H1 (cell line): ENCODE data around the gene UBE2B. TPM values are rescaled to one million over a fixed set of nuclear protein-coding genes. Genes with fewer than 3 reads are reported as not detected.

Experiments used
- CHD7 ChIP-seq: fragments of 300-600 bp; sonication (generic); IDR thresholded peaks from 2 replicates; pipeline ENCODE4 v1.7.1; 2012; ENCODE audit warnings: low read length, moderate library complexity, mild to moderate bottlenecking, inconsistent platforms; ENCODE audit not compliant: insufficient replicate concordance
- CREB1 ChIP-seq: IDR thresholded peaks from 2 replicates; pipeline ENCODE4 v1.6.1; 2012; ENCODE audit warnings: inconsistent platforms
- FOSL1 ChIP-seq: IDR thresholded peaks from 2 replicates; pipeline ENCODE4 v1.6.1; 2011; ENCODE audit warnings: mild to moderate bottlenecking, low read depth, low read length, moderate library complexity; ENCODE audit not compliant: insufficient read depth
- JUN ChIP-seq: IDR thresholded peaks from 2 replicates; pipeline ENCODE4 v1.6.1; 2011; ENCODE audit warnings: low read depth, mild to moderate bottlenecking, improper control_type of control experiment, low read length
- JUND ChIP-seq: IDR thresholded peaks from 2 replicates; pipeline ENCODE4 v1.6.1; 2011; ENCODE audit warnings: mild to moderate bottlenecking, improper control_type of control experiment, low read length
- KDM4A ChIP-seq: IDR thresholded peaks from one replicate; pipeline ENCODE4 v1.7.1; 2012; ENCODE audit warnings: low read depth, mild to moderate bottlenecking, moderate library complexity, low read length, inconsistent platforms; ENCODE audit not compliant: severe bottlenecking
- RFX5 ChIP-seq: IDR thresholded peaks from 2 replicates; pipeline ENCODE4 v1.6.1; 2011; ENCODE audit warnings: low read depth, low read length, improper control_type of control experiment, borderline replicate concordance
- SP4 ChIP-seq: IDR thresholded peaks from 2 replicates; pipeline ENCODE4 v1.6.1; 2012; ENCODE audit warnings: low read length, inconsistent platforms
- USF2 ChIP-seq: IDR thresholded peaks from 2 replicates; pipeline ENCODE4 v1.6.1; 2011; ENCODE audit warnings: low read length, improper control_type of control experiment
- polyA plus RNA-seq, 7 experiments: library from polyadenylated mRNA; depleted of rRNA in 3 of 7; stranded (reverse) in 5 of 7; unstranded in 2 of 7; fragments of >200 nt in 5 of 7; fragments of 200-250 nt in 2 of 7; gene quantifications; 1 replicate in 5 of 7; 2 replicates in 1 of 7; 4 replicates in 1 of 7; pipeline versions ENCODE4 v1.2.1 to v1.2.3, GENCODE V29; 2011 to 2013; ENCODE audit warnings: missing spikeins in 2 of 7, mixed read lengths in 2 of 7
- total RNA-seq: library from RNA; stranded (reverse); fragmentation: NEBNext Ultra II Directional; extraction: Animal tissue kit (Norgen Biotek cat#: 25700); gene quantifications from 2 replicates; pipeline ENCODE4 v1.2.1, GENCODE V29; 2021

Gene UBE2B
- total and polyA plus RNA-seq, 2 of the 8 experiments (the other 6 are each of a cell fraction or from before 2014, with no cell fraction given): 15.9 to 46.8 TPM

- TF ChIP-seq CHD7 (no peak), USF2 (peak; percentile 99), RFX5 (no peak), FOSL1 (no peak), JUN (no peak), JUND (peak; percentile 95), KDM4A (no peak), CREB1 (peak; percentile 94), SP4 (peak; percentile 97)
Measured at GRCh38 chr5:134370871-134371833, at the start of gene UBE2B (continued).
